Stimulated activated naive CD4-positive, alpha-beta T cell (primary cell): ENCODE data around the gene CIART.
"Not testable (repeated sequence)": the region's sequence is repeated elsewhere in the genome, so short reads cannot be mapped to it uniquely, and the experiment has no call there.

ENCODE experiments used
- DNase-seq, 6 experiments: peaks; one replicate each; lab custom pipeline; 2025; lab: John Stamatoyannopoulos, UW

Gene CIART

DNA sequence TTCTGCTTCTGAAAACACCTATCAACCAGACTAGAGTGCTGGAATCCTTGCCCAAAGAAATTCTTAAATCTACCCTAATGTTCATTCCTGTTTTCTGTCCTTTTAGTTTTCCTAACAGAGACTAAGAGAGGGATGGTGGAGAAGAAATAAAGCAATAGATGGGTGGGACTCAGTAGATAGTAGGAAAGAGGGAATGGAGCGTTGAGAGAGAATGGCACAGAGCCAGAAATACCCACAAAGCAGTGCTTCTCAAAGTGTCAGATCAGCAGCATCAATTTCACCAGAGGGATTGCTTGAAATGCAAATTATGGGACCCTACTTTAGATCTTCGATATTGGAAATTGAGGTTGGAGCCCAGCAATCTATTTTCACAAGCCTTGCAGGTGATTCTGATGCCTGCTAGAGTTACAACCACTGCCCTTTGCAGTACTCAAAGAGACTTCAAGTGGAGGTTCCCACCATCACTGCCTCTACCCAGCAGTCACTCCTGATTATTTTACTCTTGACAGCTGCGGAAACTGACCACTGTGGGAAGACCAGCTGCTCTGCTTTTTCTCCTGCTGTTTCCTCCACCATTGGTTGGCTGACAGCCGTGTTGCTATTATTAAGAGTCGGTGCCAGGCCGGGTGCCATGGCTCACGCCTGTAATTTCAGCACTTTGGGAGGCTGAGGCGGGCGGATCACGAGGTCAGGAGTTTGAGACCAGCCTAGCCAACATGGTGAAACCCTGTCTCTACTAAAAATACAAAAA, 27.6 kb downstream of the CIART start:
- DNase-seq: no peak

GRCh38 chr1:150311762-150312161, 29.4 kb downstream of the CIART start:
- no peak for DNase-seq

DNA sequence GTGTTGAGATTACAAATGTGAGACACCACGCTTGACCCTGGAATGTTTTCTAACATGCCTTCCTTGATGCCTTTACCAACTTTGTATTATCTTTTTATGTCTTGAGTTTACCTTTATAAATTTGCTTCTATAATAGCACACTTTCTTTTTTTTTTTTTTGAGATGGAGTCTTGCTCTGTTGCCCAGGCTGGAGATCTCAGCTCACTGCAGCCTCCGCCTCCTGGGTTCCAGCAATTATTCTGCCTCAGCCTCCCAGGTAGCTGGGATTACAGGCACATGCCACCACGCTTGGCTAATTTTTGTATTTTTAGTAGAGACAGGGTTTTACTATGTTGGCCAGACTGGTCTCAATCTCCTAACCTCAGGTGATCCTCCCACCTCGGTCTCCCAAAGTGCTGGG, 32.3 kb downstream of the CIART start:
- DNase-seq: not testable (repeated sequence)

- no peak for DNase-seq
These were observed 38.3 kb downstream of the CIART start for GRCh38 chr1:150320667-150320978.

- peak in 2 of 6 experiments; percentile 14 to 23 for DNase-seq
These were observed 39.4 kb downstream of the CIART start for GRCh38 chr1:150321826-150322166.

- DNase-seq: no peak
These were observed 40.0 kb downstream of the CIART start for GRCh38 chr1:150322310-150322709.

GRCh38 chr1:150332651-150333290, 50.4 kb downstream of the CIART start:
- DNase-seq: no peak
